ENCODE results near the gene ATP8B4.
"Not testable (repeated sequence)": the region's sequence is repeated elsewhere in the genome, so short reads cannot be mapped to it uniquely, and the experiment has no call there.

Gene ATP8B4

GRCh38 chr15:50140983-50141382, 21.9 kb upstream of the ATP8B4 start:
- FAIRE-seq (no peak), DNase-seq (ENCODE audit: low spot score) (no peak)

DNA sequence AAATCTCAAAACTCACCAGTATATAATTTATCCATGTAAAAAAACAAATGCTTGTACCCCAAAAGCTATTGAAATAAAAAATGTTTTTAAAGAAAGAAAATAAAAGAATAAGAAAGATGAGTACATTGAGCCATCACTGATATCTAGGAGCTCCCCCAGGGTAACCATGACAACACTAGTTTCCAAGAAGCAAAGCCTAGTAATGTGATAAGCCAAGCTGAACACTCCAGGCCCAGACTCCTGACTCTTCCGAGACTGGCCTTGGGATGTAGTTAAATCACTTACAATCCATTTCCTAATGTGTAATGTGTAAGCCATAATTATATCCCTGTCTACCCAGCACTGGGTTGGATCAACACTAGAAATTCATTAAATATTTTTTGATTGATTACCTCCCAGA, 21.1 kb upstream of the ATP8B4 start:
- FAIRE-seq (no peak), DNase-seq (ENCODE audit: low spot score) (no peak)

- no peak for DNase-seq (ENCODE audit: low spot score)
- FAIRE-seq: no peak
Measured at GRCh38 chr15:50138391-50138790, 19.4 kb upstream of the ATP8B4 start.

- DNase-seq (ENCODE audit: low spot score): no peak
- no peak for FAIRE-seq
Measured at GRCh38 chr15:50137893-50138292, 18.9 kb upstream of the ATP8B4 start.

DNA sequence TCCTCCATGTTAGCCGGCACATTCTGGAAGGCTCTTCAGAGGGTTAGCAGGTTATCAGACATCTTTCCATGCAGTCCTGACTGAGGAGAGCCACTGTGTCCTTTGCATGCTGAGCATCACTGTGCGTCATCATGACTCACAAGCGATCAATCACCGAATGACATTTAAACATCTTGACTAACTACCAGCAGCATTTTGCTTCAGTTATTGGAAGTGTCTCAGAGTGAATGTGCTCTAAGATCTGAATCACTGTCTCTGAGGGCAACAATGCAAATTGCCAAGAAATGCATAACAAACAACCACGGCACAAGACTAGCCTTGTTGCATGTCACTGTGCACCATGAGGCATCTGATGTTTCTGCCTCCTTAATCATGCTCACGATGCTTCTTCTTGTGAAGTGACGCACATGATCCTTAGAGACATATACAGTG, 18.3 kb upstream of the ATP8B4 start:
- peak; percentile 52 for DNase-seq (ENCODE audit: low spot score)
- no peak for FAIRE-seq

GRCh38 chr15:50135031-50135551, 16.1 kb upstream of the ATP8B4 start:
- DNase-seq (ENCODE audit: low spot score) (no peak), FAIRE-seq (no peak)

DNA sequence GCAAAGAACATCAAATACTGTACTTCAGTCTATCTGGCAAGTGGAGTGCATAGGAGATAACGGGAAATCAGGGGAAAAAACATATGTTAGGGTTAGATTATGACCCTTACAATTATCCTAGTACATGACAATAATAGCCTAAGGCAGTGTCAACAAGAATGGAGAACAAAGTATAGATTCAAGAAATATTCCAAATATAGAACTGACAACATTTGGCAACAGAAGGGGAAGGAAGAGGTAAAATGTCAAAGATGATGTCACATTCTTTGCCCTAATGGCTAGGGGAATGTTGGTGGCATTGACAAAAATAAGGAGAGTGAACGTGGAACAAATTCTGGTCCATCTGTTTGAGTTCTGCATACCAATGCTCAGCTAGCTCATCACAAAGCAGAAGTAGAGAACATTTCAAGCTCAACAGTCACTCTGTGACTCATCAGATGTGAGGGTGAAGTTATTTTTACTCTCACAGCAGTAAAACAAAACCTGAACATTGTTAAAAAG, 15.5 kb upstream of the ATP8B4 start:
- DNase-seq (ENCODE audit: low spot score) (peak; percentile 29), FAIRE-seq (no peak)

DNA sequence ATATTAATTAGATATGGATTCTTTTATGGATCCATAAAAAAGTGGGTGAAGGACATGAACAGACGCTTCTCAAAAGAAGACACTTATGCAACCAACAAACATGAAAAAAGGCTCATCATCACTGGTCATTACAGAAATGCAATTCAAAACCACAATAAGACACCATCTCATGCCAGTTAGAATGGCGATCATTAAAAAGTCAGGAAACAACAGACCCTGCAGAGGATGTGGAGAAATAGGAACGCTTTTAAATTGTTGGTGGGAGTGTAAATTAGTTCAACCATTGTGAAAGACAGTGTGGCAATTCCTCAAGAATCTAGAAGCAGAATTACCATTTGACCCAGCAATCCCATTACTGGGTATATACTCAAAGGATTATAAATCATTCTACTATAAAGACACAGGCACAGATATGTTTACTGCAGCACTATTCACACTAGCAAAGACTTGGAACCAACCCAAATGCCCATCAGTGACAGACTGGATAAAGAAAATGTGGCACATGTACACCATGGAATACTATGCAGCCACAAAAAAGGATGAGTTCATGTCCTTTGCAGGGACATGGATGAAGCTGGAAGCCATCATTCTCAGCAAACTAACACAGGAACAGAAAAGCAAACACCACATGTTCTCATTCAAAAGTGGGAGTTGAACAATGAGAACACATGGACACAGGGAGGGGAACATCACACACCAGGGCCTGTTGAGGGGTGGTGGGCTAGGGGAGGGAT, 13.4 kb upstream of the ATP8B4 start:
- FAIRE-seq; DNase-seq (ENCODE audit: low spot score): not testable (repeated sequence)

DNA sequence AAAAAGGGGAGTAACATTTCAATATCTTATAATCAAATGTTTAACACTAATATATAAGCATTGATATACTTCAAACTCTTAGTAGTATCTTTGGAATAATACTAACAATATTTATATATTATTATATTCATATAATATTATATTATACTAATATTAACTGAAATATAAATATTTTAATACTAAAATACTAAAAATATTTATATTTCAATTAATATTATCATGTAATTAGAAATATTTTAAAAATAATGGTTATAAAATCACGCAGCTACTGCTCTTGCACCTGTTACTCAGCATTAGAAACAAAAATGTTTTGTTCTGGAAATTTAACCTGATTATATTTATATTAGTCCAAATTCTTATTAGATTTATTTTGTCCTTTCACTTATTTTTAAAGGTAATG, 12.6 kb upstream of the ATP8B4 start:
- DNase-seq (ENCODE audit: low spot score): no peak
- FAIRE-seq: no peak

DNA sequence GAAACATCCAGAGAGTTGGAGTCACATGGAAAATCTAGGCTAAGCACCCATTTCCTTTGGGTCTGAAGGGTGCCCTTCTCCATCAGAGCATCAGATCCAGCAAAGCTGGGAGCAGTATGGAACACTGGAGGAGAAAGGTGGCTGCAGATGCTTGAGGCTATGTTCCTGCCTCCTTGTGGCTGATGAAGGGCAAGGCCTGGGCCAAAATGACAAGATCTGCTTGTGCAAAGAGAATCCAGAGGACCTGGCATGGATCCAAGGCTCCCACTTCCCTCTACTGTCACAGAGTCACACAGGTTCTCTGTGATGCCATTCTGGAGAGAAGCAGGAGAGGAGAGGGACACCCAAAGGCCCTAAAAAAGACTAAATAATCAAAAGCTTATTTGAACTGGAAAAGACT, 9.2 kb upstream of the ATP8B4 start:
- FAIRE-seq: no peak

GRCh38 chr15:50127255-50127777, 8.3 kb upstream of the ATP8B4 start:
- FAIRE-seq (no peak), DNase-seq (ENCODE audit: low spot score) (no peak)

More for the DNA sequence above, 9.2 kb upstream of the ATP8B4 start:
- no peak for DNase-seq (ENCODE audit: low spot score)

- FAIRE-seq: no peak
- no peak for DNase-seq (ENCODE audit: low spot score)
Measured at GRCh38 chr15:50126072-50126471, 7.0 kb upstream of the ATP8B4 start.

GRCh38 chr15:50124631-50125030, 5.6 kb upstream of the ATP8B4 start:
- no peak for DNase-seq (ENCODE audit: low spot score)
- no peak for FAIRE-seq

DNA sequence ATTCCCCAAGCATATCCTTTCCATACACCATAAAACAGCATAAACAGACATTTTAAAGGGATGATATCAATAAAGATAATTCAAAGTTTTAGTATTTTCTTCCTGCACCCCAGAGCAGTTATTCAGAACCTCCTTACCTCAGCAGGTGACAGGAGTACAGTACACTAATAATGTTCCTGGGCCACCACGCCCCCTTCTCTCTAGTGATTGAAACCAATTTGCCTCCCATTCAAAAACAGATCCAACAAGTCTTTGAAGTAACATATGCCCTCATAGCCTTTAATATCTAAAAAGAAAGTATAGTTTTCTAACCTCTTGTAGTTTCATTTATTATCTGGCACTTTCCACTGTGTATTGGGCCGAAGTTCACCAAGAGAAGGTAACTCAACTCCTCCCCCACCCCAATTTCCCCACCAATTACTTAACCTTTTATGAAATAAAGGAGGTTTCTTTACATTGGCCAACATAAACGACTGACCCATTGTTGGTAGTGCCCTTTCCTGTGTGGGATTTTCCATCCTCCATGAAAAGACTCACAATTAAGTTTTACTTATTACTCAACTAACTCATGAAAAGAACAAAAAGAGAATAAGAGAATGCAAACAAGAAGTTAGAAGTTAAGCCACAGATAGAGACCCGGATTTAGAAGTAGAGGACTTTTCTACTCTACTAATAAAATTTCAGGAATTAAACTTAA, 5.0 kb upstream of the ATP8B4 start:
- no peak for FAIRE-seq

GRCh38 chr15:50120729-50121128, 1.7 kb upstream of the ATP8B4 start:
- DNase-seq (ENCODE audit: low spot score) (no peak), FAIRE-seq (no peak)

More for the DNA sequence above, 5.0 kb upstream of the ATP8B4 start:
- DNase-seq (ENCODE audit: low spot score): no peak

DNA sequence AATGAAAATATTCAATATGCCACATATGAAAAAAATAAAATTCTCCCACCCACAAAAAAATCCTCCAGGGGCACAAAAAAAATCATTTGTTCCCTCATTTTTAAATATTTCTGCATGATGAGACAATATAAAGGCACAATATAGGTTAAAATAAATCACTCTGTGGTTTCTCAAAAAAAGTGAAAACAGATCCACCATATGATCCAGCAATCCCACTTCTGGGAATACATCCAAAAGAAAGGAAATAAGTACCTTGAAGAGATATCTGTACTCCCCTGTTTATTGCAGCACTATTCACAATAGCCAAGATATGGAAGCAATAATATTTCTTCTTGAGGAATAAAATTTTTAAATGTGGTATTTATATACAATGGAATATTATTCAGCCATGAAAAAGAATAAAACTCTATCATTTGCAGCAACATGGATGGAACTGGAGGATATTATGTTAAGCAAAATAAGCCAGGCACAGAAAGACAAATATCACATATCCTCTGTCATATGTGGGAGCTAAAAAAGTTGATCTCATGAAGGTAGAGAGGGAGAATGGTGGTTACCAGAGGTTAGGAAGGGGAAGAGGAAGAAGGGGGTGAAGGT, 1.5 kb downstream of the ATP8B4 start:
- DNase-seq (ENCODE audit: low spot score) (no peak), FAIRE-seq (no peak)

- DNase-seq (ENCODE audit: low spot score): peak; percentile 11
- no peak for FAIRE-seq
Measured at GRCh38 chr15:50116477-50116876, 2.6 kb downstream of the ATP8B4 start.

DNA sequence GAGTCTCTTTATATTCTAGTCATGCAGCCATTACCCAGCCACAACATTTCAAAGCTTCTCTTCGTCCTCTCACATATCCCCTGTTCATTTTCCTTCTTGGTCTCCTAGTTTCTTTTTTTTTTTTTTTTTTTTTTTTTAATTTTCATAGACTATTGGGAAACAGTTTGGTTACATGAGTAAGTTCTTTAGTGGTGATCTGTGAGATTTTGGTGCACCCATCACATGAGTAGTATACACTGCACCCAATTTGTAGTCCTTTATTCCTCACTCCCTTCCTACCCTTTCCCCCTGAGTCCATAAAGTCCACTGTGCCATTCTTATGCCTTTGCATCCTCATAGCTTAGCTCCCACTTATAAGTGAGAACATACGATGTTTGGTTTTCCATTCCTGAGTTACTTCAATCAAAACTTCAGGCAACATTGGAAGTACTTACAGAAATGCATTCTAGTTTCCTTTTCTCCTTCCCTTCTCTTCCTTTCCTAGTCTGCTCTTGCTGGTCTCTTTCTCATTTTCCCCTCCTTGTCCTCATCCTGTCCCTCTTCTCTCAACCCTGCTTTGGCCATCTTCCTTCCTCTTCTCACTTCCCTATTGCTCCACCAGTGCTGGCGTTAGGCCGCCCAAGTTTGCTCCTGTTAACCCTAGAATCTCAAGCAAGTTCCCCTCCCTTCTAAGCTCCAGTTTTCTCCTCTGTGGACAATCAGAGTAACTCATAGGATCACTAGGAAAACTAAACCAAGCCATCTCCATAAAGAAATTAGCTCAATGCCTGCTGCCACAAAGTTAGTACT, 4.8 kb downstream of the ATP8B4 start:
- no peak for FAIRE-seq
- DNase-seq (ENCODE audit: low spot score): no peak

DNA sequence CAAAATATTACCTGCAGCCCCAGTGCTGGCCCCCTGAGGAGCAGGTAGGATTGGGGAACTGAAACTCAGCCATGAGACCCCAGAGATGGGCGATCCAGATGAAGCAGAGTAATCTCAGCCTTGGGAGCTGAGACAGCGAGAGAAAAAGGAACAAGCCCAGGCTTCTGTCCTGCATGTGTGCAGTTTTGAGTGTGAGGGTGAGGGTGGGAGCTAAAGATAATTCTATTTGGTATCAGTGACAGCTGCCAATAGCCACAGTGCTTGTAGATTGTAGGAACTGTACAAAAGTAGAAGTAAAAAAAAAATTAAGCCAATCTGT, 5.9 kb downstream of the ATP8B4 start:
- no peak for FAIRE-seq
- DNase-seq (ENCODE audit: low spot score): no peak

DNA sequence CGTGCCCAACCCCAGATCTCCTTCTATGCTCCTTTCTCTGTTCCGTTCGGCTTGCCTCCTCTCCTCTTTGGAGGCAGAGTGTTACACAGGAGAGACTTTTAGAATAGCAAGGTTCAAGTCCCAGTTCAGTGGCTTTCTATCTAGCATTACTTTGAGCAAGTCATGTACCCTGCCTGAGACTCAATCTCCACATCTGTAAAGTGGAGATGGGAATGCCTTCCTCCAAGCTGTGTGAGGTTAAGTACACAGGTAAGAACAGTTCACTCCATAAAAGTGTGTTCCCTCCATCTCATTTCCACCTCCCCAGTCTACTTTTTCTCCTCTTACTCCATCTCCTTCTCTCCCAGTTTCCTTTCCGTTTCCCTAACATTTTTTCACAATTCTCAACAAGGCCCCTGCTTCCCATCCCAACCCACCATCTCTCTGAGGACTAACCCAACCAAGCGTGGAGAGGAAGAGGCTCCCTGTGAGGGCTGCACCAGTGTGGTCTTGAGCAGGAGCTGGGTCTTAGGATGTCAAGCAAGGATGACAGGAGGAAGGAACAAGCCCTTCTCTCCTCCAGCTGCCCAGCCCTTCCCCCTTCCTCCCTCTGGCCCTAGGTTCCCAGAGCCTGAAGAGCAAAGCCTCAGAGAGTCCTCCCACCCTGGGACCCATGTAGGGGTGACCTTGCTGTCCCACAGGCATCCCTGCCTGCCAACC, 6.4 kb downstream of the ATP8B4 start:
- FAIRE-seq: no peak
- DNase-seq (ENCODE audit: low spot score): no peak

DNA sequence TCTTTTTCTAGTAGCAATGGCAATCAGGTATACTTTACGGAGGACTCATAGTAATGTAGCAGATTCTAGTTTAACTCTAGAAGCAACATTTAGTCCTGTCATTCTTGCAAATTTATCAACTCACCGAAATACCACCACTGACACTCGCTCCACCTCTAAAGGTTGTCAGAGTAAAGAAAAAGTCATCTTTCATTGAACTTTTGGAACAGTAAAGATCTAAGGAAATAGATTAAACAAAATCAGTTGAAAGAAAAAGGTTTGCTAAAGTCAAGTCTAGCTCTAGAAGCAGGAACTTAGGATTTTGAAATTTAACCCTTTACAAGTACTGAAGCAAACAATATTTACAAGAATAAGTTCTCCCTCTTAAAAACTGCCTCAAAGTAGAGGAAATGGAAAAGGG, 8.7 kb downstream of the ATP8B4 start:
- no peak for FAIRE-seq
- no peak for DNase-seq (ENCODE audit: low spot score)
